ENCODE measurements around the gene PRDX5.

PRDX5 gene

DNA sequence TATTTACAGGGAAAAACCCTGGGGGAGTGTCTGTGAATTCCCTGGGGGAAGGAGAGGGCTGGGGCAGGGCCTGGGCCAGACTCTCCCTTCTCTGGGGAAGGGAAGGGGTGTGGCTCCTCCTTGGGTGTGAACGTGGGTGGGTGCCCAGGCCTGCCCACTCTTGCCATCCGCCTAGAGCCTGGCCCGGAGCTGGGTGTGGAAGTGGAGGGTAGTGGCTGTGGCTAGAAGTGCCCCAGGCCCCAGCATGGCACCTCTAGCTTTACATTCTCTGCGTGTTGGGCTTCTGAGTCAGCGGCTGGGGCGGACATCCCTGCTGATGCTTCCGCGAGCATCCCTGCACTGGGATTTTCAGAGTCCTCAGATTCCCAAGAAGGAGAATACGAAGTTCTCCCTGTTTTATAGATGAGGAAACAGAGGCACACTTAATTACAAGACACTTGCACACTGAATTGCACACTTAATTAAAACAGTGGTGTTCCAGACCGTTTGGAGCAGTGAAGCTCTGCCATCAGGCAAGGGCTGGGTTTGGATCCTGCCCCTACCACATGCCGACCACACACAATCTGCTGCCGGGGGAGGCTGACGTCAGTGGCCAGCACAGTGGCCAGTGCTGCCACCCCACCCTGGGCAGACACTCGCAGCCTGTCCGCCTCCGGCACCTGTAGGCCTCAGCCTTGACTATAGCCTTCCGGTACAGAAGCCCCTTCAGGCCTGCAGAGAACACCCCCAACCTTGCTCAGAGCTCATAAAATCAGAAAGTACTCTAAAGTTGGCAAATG lies 41.1 kb upstream of the PRDX5 start:
- Histone ChIP-seq H3K36me3 (no peaks in the 10 kb centered on the region), H3K27me3 (no peaks in the 10 kb centered on the region), H3K4me3 (ENCODE audit: low read depth, low read length) (no peak overlapping the region)

DNA sequence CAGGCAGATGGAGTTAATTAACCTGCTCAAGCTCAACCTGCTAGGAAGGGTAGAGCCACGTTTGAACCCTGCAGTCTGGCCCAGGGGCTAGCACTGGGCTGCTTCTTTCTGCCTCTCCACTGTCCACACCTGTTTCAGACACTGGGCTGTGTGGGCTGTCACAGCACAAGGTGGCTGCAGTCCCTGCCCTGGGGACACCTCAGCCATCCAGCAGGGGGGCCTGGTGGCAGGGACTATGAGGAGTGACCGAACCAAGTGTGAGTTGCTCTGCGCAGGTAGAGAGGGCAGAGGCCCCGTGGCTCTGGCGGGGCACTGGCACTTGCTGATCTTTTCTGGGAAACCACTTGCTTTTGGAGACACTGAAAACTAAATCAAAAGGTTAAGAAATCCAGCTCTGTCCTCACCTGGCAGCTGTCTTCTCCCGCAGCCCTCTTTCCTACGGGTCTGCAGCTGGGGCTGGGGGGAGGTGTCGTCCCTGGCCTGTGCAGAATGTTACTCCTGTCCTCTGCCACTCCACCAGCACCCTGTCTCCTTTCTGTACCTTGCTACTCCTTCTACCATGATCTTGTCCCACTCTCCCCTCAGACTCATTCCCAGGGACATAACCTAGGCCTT lies 39.2 kb upstream of the PRDX5 start:
- no peak for DNase-seq
- TF ChIP-seq, protein P1, sequence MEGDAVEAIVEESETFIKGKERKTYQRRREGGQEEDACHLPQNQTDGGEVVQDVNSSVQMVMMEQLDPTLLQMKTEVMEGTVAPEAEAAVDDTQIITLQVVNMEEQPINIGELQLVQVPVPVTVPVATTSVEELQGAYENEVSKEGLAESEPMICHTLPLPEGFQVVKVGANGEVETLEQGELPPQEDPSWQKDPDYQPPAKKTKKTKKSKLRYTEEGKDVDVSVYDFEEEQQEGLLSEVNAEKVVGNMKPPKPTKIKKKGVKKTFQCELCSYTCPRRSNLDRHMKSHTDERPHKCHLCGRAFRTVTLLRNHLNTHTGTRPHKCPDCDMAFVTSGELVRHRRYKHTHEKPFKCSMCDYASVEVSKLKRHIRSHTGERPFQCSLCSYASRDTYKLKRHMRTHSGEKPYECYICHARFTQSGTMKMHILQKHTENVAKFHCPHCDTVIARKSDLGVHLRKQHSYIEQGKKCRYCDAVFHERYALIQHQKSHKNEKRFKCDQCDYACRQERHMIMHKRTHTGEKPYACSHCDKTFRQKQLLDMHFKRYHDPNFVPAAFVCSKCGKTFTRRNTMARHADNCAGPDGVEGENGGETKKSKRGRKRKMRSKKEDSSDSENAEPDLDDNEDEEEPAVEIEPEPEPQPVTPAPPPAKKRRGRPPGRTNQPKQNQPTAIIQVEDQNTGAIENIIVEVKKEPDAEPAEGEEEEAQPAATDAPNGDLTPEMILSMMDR (IDR thresholded peaks at IDR 0.05; ENCODE audit: low read depth, low read length): no peak
- H3K4me1 ChIP-seq: no peaks in the 10 kb centered on the region
- H3K27me3 ChIP-seq: no peaks in the 10 kb centered on the region
- H3K9me3 ChIP-seq: no peaks in the 10 kb centered on the region
- no peaks in the 10 kb centered on the region for H3K36me3 ChIP-seq
- H3K4me3 ChIP-seq (ENCODE audit: low read depth, low read length): no peak overlapping the region

More for the DNA sequence above, 41.1 kb upstream of the PRDX5 start:
- TF ChIP-seq, protein P1 (IDR thresholded peaks at IDR 0.05; ENCODE audit: low read depth, low read length): no peak
- Histone ChIP-seq H3K9me3 (no peaks in the 10 kb centered on the region), H3K4me1 (no peaks in the 10 kb centered on the region)
- DNase-seq: no peak

DNA sequence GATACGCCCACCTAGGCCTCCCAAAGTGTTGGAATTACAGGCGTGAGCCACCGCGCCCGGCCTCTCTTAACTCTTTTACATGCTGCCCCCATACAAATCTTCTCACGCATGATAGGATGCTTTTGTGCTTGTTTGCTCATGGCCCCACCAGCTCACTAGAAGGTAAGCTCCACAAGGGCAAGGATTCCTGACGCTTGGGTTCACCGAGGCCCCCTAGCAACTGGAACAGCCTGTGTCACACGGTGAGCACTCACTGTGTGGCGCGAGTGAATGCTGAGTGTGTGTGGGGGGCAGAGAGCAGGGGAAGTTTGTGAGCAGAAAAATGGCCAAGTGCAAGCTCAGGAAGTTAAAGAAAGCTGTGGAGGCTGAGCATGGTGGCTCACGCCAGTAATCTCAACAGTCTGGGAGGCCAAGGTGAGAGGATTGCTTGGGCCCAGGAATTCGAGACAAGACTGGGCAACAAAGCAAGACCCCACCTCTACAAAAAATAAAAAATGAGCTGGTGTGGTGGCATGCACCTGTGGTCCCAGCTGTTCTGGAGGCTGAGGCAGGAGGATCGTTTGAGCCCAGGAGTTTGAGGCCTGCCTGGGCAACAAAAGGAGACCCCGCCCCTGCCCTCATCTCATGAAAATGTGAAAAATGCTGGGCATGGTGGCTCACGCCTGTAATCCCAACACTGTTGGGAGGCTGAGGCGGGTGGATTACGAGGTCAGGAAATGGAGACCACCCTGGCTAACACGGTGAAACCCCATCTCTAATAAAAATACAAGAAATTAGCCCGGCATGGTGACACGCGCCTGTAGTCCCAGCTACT lies 35.8 kb upstream of the PRDX5 start:
- Histone ChIP-seq H3K4me1 (no peaks in the 10 kb centered on the region), H3K4me3 (ENCODE audit: low read depth, low read length) (no peak overlapping the region), H3K9me3 (no peaks in the 10 kb centered on the region), H3K36me3 (no peaks in the 10 kb centered on the region), H3K27me3 (no peaks in the 10 kb centered on the region)
- TF ChIP-seq, protein P1 (IDR thresholded peaks at IDR 0.05; ENCODE audit: low read depth, low read length): no peak
- DNase-seq: no peak

DNA sequence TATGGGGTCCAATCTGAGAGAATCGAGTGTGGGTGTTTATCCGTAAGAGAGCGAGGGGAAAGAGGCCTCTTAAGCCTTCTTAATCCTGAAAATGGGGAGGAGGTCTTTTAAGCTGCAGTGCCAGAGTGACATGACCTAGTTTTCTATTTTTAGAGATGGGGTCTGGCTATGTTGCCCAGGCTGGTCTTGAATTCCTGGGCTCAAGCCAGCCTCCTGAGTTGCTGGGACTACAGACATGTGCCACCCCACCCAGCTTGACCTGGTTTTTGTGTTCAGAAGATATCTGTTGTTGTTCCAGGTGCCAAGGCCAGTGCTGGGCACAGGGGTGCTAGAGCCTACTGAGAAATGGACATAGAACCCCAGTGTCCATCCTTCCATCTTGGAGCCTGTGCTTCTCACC lies 34.8 kb upstream of the PRDX5 start:
- Histone ChIP-seq H3K4me1 (no peaks in the 10 kb centered on the region), H3K27me3 (no peaks in the 10 kb centered on the region), H3K9me3 (no peaks in the 10 kb centered on the region), H3K36me3 (no peaks in the 10 kb centered on the region), H3K4me3 (ENCODE audit: low read depth, low read length) (no peak overlapping the region)
- DNase-seq: no peak
- TF ChIP-seq, protein P1 (IDR thresholded peaks at IDR 0.05; ENCODE audit: low read depth, low read length): no peak

DNA sequence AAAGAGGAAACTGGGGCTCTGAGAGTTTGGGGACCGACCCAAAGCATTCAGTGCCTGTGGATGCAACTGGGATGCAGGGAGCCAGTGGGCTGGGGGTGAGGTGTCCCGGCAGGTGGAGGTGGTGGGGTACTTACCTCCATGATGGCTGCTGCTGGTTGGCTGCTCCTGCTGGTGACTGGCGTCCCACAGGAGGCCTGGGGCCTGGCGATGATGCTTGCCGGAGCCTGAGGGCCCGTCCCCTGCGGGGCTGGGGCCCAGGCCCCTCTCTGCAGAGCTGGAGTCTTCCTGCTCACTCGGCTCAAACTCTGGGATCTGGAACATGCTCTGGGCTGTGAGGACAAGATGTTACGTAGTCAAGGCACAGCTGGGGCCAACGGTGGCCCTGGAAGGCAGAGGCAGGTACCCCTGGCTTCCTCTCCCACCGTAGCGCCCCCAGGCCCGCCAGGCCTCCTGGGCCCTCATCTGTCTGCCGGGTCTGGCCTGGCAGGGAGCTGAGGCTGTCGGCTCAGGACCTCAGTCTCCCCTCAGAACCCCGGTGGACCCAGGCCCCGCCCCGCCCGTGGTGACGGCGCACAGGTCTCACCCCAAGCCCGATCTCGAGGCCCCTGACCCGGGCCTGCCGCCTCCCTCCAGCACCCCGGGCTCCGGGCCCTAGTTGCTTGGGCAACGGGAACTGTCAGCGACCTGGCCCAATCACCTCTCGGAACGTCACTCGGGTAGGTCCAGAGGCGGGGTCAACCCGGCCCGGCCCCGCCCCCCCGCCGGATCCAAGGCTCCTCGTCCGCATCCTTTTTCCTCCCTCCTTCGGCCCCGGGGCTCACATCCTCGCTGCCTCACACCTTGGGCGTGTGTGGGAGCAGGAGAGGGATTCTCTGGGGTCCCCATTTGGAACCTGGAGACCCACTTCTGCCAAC lies 33.6 kb upstream of the PRDX5 start, which contains the start of gene BAD:
Gene BAD (minus strand): TSS at position 618 of the 914 bp plus-strand sequence. CDS start 297 bp downstream, at position 321.
- Histone ChIP-seq H3K36me3 (no peaks in the 10 kb centered on the region), H3K4me3 (ENCODE audit: low read depth, low read length) (peak within 1 kb of the TSS; percentile 69), H3K27me3 (no peaks in the 10 kb centered on the region), H3K9me3 (no peaks in the 10 kb centered on the region), H3K4me1 (no peaks in the 10 kb centered on the region)
- peak; percentile 91 for DNase-seq
- TF ChIP-seq, protein P1 (IDR thresholded peaks at IDR 0.05; ENCODE audit: low read depth, low read length): no peak

Measured in BE2C (cell line).